ENCODE results near the gene NF1. TPM values are rescaled to one million over a fixed set of nuclear protein-coding genes. Genes with fewer than 3 reads are reported as not detected.
A peak's percentile ranks its signal among the peaks of the same experiment; 100 is the strongest.
"Not testable (repeated sequence)": the region's sequence is repeated elsewhere in the genome, so short reads cannot be mapped to it uniquely, and the experiment has no call there.

NF1 gene
- total RNA-seq, 4 donors from 2014 or later = 51.9 to 67.8 (median 66.3) TPM

GRCh38 chr17:31321481-31321880 lies 226.7 kb downstream of the NF1 start, which contains the start of gene EVI2A:
TSS of gene EVI2A (minus strand) at chr17:31321622. CDS start at chr17:31319013, 2,609 bp downstream.
- DNase-seq (ENCODE audit: low spot score) = no peak
- ATAC-seq (ENCODE audit: low FRiP score) = no peak
- TF ChIP-seq CTCF (IDR thresholded peaks at IDR 0.05) = no peak

- no peak for TF ChIP-seq CTCF (IDR thresholded peaks at IDR 0.05)
- ATAC-seq (ENCODE audit: low FRiP score) (no peak), DNase-seq (ENCODE audit: low spot score) (no peak)
These were observed 227.2 kb downstream of the NF1 start for GRCh38 chr17:31321966-31322365.

GRCh38 chr17:31323551-31323950 lies 228.8 kb downstream of the NF1 start:
- TF ChIP-seq CTCF (IDR thresholded peaks at IDR 0.05) = no peak
- DNase-seq (ENCODE audit: low spot score) = no peak
- no peak for ATAC-seq (ENCODE audit: low FRiP score)

- DNase-seq (ENCODE audit: low spot score) (no peak), ATAC-seq (ENCODE audit: low FRiP score) (no peak)
- TF ChIP-seq CTCF (IDR thresholded peaks at IDR 0.05) = no peak
These were observed 232.9 kb downstream of the NF1 start for GRCh38 chr17:31327534-31328159.

GRCh38 chr17:31328160-31328535 lies 233.4 kb downstream of the NF1 start:
- no peak for DNase-seq (ENCODE audit: low spot score)
- no peak for TF ChIP-seq CTCF (IDR thresholded peaks at IDR 0.05)
- no peak for ATAC-seq (ENCODE audit: low FRiP score)

- DNase-seq (ENCODE audit: low spot score) (no peak), ATAC-seq (ENCODE audit: low FRiP score) (no peak)
- TF ChIP-seq CTCF (IDR thresholded peaks at IDR 0.05) = no peak
These were observed 234.4 kb downstream of the NF1 start for GRCh38 chr17:31329221-31329620.

- DNase-seq (ENCODE audit: low spot score) (no peak), ATAC-seq (ENCODE audit: low FRiP score) (peak; percentile 81)
- no peak for TF ChIP-seq CTCF (IDR thresholded peaks at IDR 0.05)
These were observed 245.3 kb downstream of the NF1 start for GRCh38 chr17:31339906-31340661.

- DNase-seq (ENCODE audit: low spot score); ATAC-seq (ENCODE audit: low FRiP score): not testable (repeated sequence)
These were observed 250.5 kb downstream of the NF1 start for GRCh38 chr17:31345191-31345747.
